Thoracic aorta (tissue), 2 donors: ENCODE results near the gene SKIDA1. TPM values are rescaled to one million over a fixed set of nuclear protein-coding genes. Genes with fewer than 3 reads are reported as not detected.

Source experiments
- ATAC-seq: fragments of 150-250 bp; one replicate; pipeline ENCODE4 v1.8.0; 2017; ENCODE audit warnings: low read depth; ENCODE audit not compliant: insufficient number of reproducible peaks, low FRiP score
- DNase-seq: peaks from one replicate; pipeline ENCODE4 v3.0.0-alpha.2; 2020; ENCODE audit warnings: low spot score
- H3K27ac ChIP-seq, 2 donors: fragments of 200-600 bp; sonication (generic); 1 replicate in 1 of 2; 2 replicates in 1 of 2; pipeline ENCODE4 v1.5.1; 2016; ENCODE audit warnings: mild to moderate bottlenecking in 2 of 2, moderate library complexity in 2 of 2
- H3K27me3 ChIP-seq: fragments of 200-600 bp; sonication (generic); replicated peaks from 2 replicates; pipeline ENCODE4 v1.6.0; 2016; ENCODE audit warnings: mild to moderate bottlenecking; ENCODE audit not compliant: insufficient read depth
- H3K36me3 ChIP-seq: fragments of 200-600 bp; sonication (generic); one replicate; pipeline ENCODE4 v1.5.1; 2016
- H3K4me1 ChIP-seq, 2 donors: fragments of 200-600 bp; sonication (generic); 1 replicate in 1 of 2; 2 replicates in 1 of 2; pipeline versions ENCODE4 v1.5.1 to v1.6.0; 2016; ENCODE audit warnings: low read depth in 2 of 2, mild to moderate bottlenecking in 1 of 2; ENCODE audit not compliant: control insufficient read depth in 1 of 2
- H3K4me3 ChIP-seq: fragments of 200-600 bp; sonication (generic); 2 replicates; pipeline ENCODE4 v1.5.1; 2016; ENCODE audit warnings: mild to moderate bottlenecking
- H3K9me3 ChIP-seq: fragments of 200-600 bp; sonication (generic); 2 replicates; pipeline ENCODE4 v1.5.1; 2016
- CTCF ChIP-seq: fragments of 200-600 bp; sonication (generic); IDR thresholded peaks from one replicate; pipeline ENCODE4 v1.5.1; 2019; ENCODE audit warnings: antibody characterized with exemption
- total RNA-seq, 2 donors: library from RNA; depleted of rRNA; stranded (reverse); fragments of >200 nt; gene quantifications; one replicate each; pipeline versions ENCODE4 v1.1.0 to v1.2.3, GENCODE V29; 2016

SKIDA1 gene
- total RNA-seq, 2 donors from 2014 or later: 0.71 to 5.3 TPM

GRCh38 chr10:21534604-21535493 is 9.4 kb upstream of the SKIDA1 start:
- peak overlapping the region; percentile 78 for H3K4me3 ChIP-seq
- H3K27me3 ChIP-seq: no peaks in the 10 kb centered on the region
- peaks cover 7% of the 10 kb centered on the region for H3K36me3 ChIP-seq
- H3K27ac ChIP-seq: peak overlapping the region; percentile 90 to 93
- no peak for ATAC-seq
- TF ChIP-seq CTCF: no peak
- H3K9me3 ChIP-seq: no peaks in the 10 kb centered on the region
- peaks cover 10 to 24% of the 10 kb centered on the region in 2 donors for H3K4me1 ChIP-seq
- no peak for DNase-seq

- Histone ChIP-seq H3K36me3 (peaks cover 7% of the 10 kb centered on the region), H3K27me3 (no peaks in the 10 kb centered on the region), H3K9me3 (no peaks in the 10 kb centered on the region), H3K4me3 (peak overlapping the region; percentile 78), H3K4me1 (peaks cover 10 to 24% of the 10 kb centered on the region in 2 donors), H3K27ac (peak overlapping the region; percentile 90 to 93)
- no peak for TF ChIP-seq CTCF
- ATAC-seq (no peak), DNase-seq (no peak)
Measured at GRCh38 chr10:21534280-21534586, 8.8 kb upstream of the SKIDA1 start.

- peak; percentile 67 for TF ChIP-seq CTCF
- ATAC-seq (peak; percentile 92), DNase-seq (peak; percentile 66)
- Histone ChIP-seq H3K27me3 (no peaks in the 10 kb centered on the region), H3K4me3 (peak within 1 kb of the TSS; percentile 78), H3K27ac (peak within 1 kb of the TSS; percentile 90 to 93), H3K4me1 (peaks cover 10 to 24% of the 10 kb centered on the region in 2 donors), H3K9me3 (no peaks in the 10 kb centered on the region), H3K36me3 (peaks cover 5% of the 10 kb centered on the region)
Measured at GRCh38 chr10:21533467-21534279, 8.2 kb upstream of the SKIDA1 start, which contains the start of gene MLLT10. MLLT10 (plus strand) TSS chr10:21534232; CDS start chr10:21534645, 413 bp downstream.

- no peak for DNase-seq
- Histone ChIP-seq H3K4me3 (peak overlapping the region; percentile 78), H3K4me1 (peaks cover 15 to 24% of the 10 kb centered on the region in 2 donors), H3K9me3 (no peaks in the 10 kb centered on the region), H3K27ac (peak overlapping the region; percentile 90 to 93), H3K36me3 (peaks cover 4% of the 10 kb centered on the region), H3K27me3 (no peaks in the 10 kb centered on the region)
- no peak for TF ChIP-seq CTCF
- no peak for ATAC-seq
Measured at GRCh38 chr10:21532694-21533466, 7.4 kb upstream of the SKIDA1 start.
